Stimulated activated memory B cell treated with anti-CD40 and anti-IgM and Interleukin-4, amounts not matched to agents 10 μg/mL and 1 μg/mL and 100 μg/mL, for 72 hours (primary cell): ENCODE measurements around the gene CAPN10.

ENCODE experiments used
- ATAC-seq: fragments of 150-1000 bp; cut with Tn5 transposase; 2 replicates; pipeline ENCODE4 v1.10.0; 2021
- H3K27ac Mint-ChIP-seq: one replicate; pipeline ENCODE4 v1.8.0; 2022; ENCODE audit warnings: mild to moderate bottlenecking, mixed read lengths
- H3K27me3 Mint-ChIP-seq: one replicate; pipeline ENCODE4 v1.8.0; 2022; ENCODE audit warnings: mixed read lengths
- H3K36me3 Mint-ChIP-seq: one replicate; pipeline ENCODE4 v1.8.0; 2022; ENCODE audit warnings: mixed read lengths
- H3K4me1 Mint-ChIP-seq: one replicate; pipeline ENCODE4 v1.8.0; 2022; ENCODE audit warnings: mixed read lengths
- H3K4me3 Mint-ChIP-seq: one replicate; pipeline ENCODE4 v1.8.0; 2022; ENCODE audit warnings: mild to moderate bottlenecking, moderate library complexity, mixed read lengths
- H3K9me3 Mint-ChIP-seq: one replicate; pipeline ENCODE4 v1.8.0; 2022; ENCODE audit warnings: mixed read lengths

Gene CAPN10

DNA sequence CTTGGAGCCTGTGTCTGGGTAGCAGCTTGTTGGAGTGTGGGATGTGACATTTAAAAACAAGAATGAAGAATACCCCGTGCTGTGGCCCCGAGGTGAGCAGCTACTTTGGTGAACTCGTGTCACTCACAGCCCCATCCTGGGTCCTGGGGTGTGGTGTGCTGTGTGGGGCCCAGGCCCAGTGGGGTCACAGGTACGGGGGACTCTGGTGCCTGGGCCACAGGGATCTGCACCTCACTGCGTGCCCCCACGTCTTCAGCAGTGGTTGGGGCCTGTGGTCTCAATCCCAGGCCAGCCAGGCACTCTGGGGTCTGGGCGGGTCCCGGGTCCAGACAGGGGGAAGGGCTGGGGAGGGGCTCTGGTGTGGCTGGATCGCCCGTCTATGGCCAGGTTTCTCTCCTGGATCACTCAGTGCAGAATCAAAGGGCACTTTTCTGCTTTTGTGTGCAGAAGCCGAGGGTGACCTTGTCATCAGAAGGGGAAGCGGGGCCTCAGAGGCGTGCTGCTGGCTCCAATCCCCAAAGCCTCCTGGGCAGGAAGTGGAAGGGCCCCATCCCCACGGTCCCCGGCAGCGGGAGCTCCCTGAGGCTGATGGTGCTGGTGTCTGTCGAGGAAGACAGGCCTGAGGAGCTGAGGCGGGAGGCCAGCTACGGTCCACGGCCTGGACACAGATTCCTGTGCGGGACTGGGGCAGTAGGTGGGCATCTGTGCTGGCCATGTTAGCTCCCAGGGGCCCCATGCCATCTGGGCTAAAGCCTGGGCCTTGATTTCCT, 40.2 kb downstream of the CAPN10 start:
- H3K4me1 Mint-ChIP-seq, result peaks cover 36% of the 10 kb centered on the region
- no peaks in the 10 kb centered on the region for H3K9me3 Mint-ChIP-seq
- H3K27ac Mint-ChIP-seq, result peak overlapping the region; percentile 84
- H3K27me3 Mint-ChIP-seq, result peaks cover 44% of the 10 kb centered on the region
- peak; percentile 61 for ATAC-seq
- peaks cover 25% of the 10 kb centered on the region for H3K36me3 Mint-ChIP-seq
- peak overlapping the region; percentile 68 for H3K4me3 Mint-ChIP-seq

DNA sequence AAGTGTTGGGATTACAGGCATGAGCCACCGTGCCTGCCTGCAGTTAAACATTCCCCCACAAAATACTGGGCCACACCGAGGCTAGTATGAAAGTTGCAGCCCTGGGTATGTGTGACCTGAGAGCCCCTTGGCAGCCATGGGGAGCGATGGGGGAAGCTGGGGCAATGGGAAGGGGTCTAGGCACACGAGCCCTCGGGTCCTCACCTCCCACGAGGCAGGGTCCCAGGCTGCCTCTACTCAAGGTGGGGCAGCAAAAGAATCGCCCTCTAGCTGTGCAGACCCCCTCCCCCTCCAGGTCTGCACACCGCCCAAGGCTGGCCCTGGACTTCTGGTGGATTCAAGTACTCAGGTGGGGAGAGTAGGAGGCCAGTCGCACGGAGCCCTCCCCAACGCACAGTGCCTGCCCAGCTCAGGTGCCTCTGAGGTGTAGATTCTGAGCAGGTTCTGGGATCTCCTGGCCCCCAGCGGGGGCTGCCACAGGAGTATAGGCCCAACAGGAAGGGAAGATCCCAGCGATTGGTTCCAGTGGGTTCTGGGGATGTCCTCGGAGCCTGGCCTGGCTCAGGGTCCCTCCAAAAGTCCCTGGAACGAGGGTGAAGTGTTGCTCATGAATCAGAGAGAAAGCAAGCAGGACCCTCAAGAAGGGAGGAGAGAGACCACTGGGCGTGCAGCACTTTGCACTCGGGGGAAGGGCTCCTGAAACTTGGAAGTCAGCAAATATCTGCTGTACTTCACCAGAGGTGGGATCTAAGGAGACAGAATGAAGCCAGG, 41.4 kb downstream of the CAPN10 start:
- Mint-ChIP-seq H3K27me3 (peaks cover 31% of the 10 kb centered on the region), H3K36me3 (peaks cover 29% of the 10 kb centered on the region), H3K9me3 (peaks cover 5% of the 10 kb centered on the region), H3K27ac (no peak overlapping the region), H3K4me1 (peaks cover 29% of the 10 kb centered on the region), H3K4me3 (no peak overlapping the region)
- ATAC-seq, result no peak

- ATAC-seq, result no peak
- Mint-ChIP-seq H3K4me1 (peaks cover 29% of the 10 kb centered on the region), H3K4me3 (no peak overlapping the region), H3K27me3 (peaks cover 26% of the 10 kb centered on the region), H3K27ac (no peak overlapping the region), H3K9me3 (peaks cover 10% of the 10 kb centered on the region), H3K36me3 (peaks cover 29% of the 10 kb centered on the region)
These were observed 41.9 kb downstream of the CAPN10 start for GRCh38 chr2:240628507-240628807.

GRCh38 chr2:240628808-240629618, 42.5 kb downstream of the CAPN10 start:
- Mint-ChIP-seq H3K9me3 (peaks cover 13% of the 10 kb centered on the region), H3K27me3 (peaks cover 21% of the 10 kb centered on the region), H3K4me1 (peaks cover 27% of the 10 kb centered on the region)

DNA sequence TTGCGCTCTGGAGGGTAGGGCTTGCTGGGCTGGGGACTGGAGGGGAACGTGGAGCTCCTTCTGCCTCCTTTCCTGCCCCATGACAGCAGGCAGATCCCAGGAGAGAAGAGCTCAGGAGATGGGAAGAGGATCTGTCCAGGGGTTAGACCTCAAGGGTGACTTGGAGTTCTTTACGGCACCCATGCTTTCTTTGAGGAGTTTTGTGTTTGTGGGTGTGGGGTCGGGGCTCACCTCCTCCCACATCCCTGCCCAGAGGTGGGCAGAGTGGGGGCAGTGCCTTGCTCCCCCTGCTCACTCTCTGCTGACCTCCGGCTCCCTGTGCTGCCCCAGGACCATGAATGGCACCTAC, 43.1 kb downstream of the CAPN10 start:
- H3K9me3 Mint-ChIP-seq, result peaks cover 13% of the 10 kb centered on the region
- no peak for ATAC-seq
- H3K4me3 Mint-ChIP-seq, result no peak overlapping the region
- H3K4me1 Mint-ChIP-seq, result peaks cover 22% of the 10 kb centered on the region
- peaks cover 29% of the 10 kb centered on the region for H3K36me3 Mint-ChIP-seq
- H3K27me3 Mint-ChIP-seq, result peaks cover 15% of the 10 kb centered on the region
- no peak overlapping the region for H3K27ac Mint-ChIP-seq

More at GRCh38 chr2:240628808-240629618, 42.5 kb downstream of the CAPN10 start:
- no peak for ATAC-seq
- Mint-ChIP-seq H3K4me3 (no peak overlapping the region), H3K27ac (no peak overlapping the region), H3K36me3 (peaks cover 29% of the 10 kb centered on the region)

- no peak overlapping the region for H3K27ac Mint-ChIP-seq
- peaks cover 18% of the 10 kb centered on the region for H3K9me3 Mint-ChIP-seq
- H3K4me3 Mint-ChIP-seq, result no peak overlapping the region
- H3K27me3 Mint-ChIP-seq, result peaks cover 14% of the 10 kb centered on the region
- peaks cover 29% of the 10 kb centered on the region for H3K36me3 Mint-ChIP-seq
- H3K4me1 Mint-ChIP-seq, result peaks cover 16% of the 10 kb centered on the region
- no peak for ATAC-seq
These were observed 43.6 kb downstream of the CAPN10 start for GRCh38 chr2:240629968-240630770.

GRCh38 chr2:240630771-240631547, 44.4 kb downstream of the CAPN10 start:
- peaks cover 18% of the 10 kb centered on the region for H3K9me3 Mint-ChIP-seq
- ATAC-seq, result no peak
- H3K36me3 Mint-ChIP-seq, result peaks cover 29% of the 10 kb centered on the region
- H3K4me3 Mint-ChIP-seq, result no peak overlapping the region
- peaks cover 8% of the 10 kb centered on the region for H3K27me3 Mint-ChIP-seq
- peaks cover 11% of the 10 kb centered on the region for H3K4me1 Mint-ChIP-seq
- H3K27ac Mint-ChIP-seq, result no peak overlapping the region

GRCh38 chr2:240631548-240632305, 45.2 kb downstream of the CAPN10 start:
- ATAC-seq, result no peak

GRCh38 chr2:240632306-240632721, 45.8 kb downstream of the CAPN10 start:
- Mint-ChIP-seq H3K27me3 (peaks cover 19% of the 10 kb centered on the region), H3K4me1 (no peaks in the 10 kb centered on the region), H3K27ac (no peak overlapping the region), H3K36me3 (peaks cover 29% of the 10 kb centered on the region), H3K4me3 (no peak overlapping the region), H3K9me3 (peaks cover 18% of the 10 kb centered on the region)
- ATAC-seq, result no peak

More at GRCh38 chr2:240631548-240632305, 45.2 kb downstream of the CAPN10 start:
- Mint-ChIP-seq H3K27me3 (peaks cover 13% of the 10 kb centered on the region), H3K36me3 (peaks cover 29% of the 10 kb centered on the region), H3K4me3 (no peak overlapping the region), H3K4me1 (peaks cover 5% of the 10 kb centered on the region), H3K9me3 (peaks cover 18% of the 10 kb centered on the region), H3K27ac (no peak overlapping the region)

DNA sequence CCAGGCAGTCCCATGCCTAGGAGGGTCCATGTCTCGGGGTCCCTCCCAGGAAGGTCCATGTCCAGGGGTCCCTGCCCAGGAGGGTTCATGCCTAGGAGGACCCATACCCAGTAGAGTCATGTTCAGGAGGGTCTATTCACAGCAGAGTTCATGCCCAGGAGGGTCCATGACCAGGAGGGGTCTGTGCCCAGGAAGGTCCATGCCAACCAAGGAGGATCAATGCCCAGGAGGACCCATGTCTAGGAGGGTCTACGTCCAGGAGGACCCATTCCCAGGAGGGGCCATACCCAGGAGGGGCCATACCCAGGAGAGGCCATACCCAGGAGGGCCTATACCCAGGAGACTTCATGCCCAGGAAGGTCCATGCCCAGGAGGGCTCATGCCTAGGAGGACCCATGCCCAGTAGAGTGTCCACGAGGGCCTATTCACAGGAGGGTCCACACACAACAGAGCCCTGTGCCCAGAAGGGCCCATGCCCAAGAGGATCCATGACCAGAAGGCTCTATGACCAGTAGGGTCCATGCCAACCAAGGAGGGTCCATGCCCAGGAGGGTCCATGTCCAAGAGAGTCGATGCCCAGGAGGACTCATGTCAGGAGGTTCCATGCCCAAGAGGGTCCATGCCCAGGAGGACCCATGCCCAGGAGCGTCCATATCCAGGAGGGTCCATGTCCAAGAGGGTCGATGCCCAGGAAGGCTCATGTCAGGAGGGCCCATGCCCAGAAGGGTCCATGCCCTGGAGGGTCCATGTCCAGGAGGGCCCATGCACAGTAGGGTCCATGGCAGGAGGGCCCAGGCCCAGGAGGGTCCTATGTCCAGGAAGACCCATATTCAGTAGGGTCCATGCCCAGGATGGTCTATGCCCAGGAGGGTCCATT, 48.8 kb downstream of the CAPN10 start:
- peak; percentile 17 for ATAC-seq
- H3K4me1 Mint-ChIP-seq, result no peaks in the 10 kb centered on the region
- no peak overlapping the region for H3K27ac Mint-ChIP-seq
- no peak overlapping the region for H3K4me3 Mint-ChIP-seq
- H3K36me3 Mint-ChIP-seq, result peaks cover 18% of the 10 kb centered on the region
- peaks cover 24% of the 10 kb centered on the region for H3K27me3 Mint-ChIP-seq
- peaks cover 20% of the 10 kb centered on the region for H3K9me3 Mint-ChIP-seq

DNA sequence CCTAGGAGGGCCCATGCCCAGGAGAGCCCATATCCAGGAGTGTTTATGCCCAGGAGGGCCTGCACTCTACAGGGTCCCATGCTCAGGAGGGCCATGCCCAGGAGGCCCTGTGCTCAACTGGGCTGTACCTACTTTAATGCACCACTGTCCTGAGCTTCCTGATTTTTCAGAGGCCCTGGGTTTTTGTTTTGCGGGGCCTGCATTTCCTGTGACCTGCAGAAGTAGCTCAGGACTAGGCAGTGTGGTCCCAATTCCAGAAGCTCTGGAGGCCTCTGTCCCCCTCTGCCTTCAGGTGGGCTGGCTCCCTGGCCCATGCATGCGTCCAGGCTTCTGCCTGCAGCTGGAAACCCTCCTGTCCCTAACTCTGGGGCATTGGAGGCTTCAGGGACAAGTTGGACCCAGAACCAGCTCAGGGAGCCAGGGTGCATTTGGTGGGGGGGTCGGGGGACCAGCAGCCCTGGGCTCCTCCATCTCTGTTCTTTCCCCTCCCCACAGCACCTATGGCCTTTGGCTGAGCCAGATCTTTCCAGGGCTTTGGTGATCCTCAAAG, 49.5 kb downstream of the CAPN10 start:
- Mint-ChIP-seq H3K9me3 (peaks cover 20% of the 10 kb centered on the region), H3K27me3 (peaks cover 24% of the 10 kb centered on the region), H3K36me3 (peaks cover 12% of the 10 kb centered on the region), H3K4me3 (no peak overlapping the region), H3K4me1 (no peaks in the 10 kb centered on the region), H3K27ac (no peak overlapping the region)
- peak; percentile 6 for ATAC-seq

GRCh38 chr2:240636563-240637115, 50.1 kb downstream of the CAPN10 start:
- H3K36me3 Mint-ChIP-seq, result peaks cover 10% of the 10 kb centered on the region
- H3K27ac Mint-ChIP-seq, result no peak overlapping the region
- H3K4me3 Mint-ChIP-seq, result no peak overlapping the region
- H3K27me3 Mint-ChIP-seq, result peaks cover 24% of the 10 kb centered on the region
- H3K9me3 Mint-ChIP-seq, result peaks cover 20% of the 10 kb centered on the region
- peak; percentile 21 for ATAC-seq
- H3K4me1 Mint-ChIP-seq, result no peaks in the 10 kb centered on the region
